ENCODE results near the gene PCAT7.
"Not testable (repeated sequence)": the region's sequence is repeated elsewhere in the genome, so short reads cannot be mapped to it uniquely, and the experiment has no call there.

Gene PCAT7

GRCh38 chr9:94586316-94586715 is 31.4 kb downstream of the PCAT7 start:
- Histone ChIP-seq H3K9ac (ENCODE audit: low read depth, low read length) (no peak overlapping the region), H3K4me1 (ENCODE audit: control insufficient read depth, insufficient read depth, low read length) (no peaks in the 10 kb centered on the region), H3K27ac (ENCODE audit: low read depth, low read length) (no peak overlapping the region), H3K9me3 (ENCODE audit: control insufficient read depth, insufficient read depth, low read length) (no peaks in the 10 kb centered on the region), H3K36me3 (ENCODE audit: control insufficient read depth, insufficient read depth, low read length) (no peaks in the 10 kb centered on the region), H3K27me3 (ENCODE audit: control insufficient read depth, insufficient read depth, low read length) (no peaks in the 10 kb centered on the region), H3K4me3 (ENCODE audit: low read depth, low read length) (no peak overlapping the region)

- Histone ChIP-seq H3K9me3 (ENCODE audit: control insufficient read depth, insufficient read depth, low read length) (no peaks in the 10 kb centered on the region), H3K27me3 (ENCODE audit: control insufficient read depth, insufficient read depth, low read length) (no peaks in the 10 kb centered on the region), H3K4me3 (ENCODE audit: low read depth, low read length) (no peak overlapping the region), H3K4me1 (ENCODE audit: control insufficient read depth, insufficient read depth, low read length) (no peaks in the 10 kb centered on the region), H3K27ac (ENCODE audit: low read depth, low read length) (no peak overlapping the region), H3K9ac (ENCODE audit: low read depth, low read length) (no peak overlapping the region), H3K36me3 (ENCODE audit: control insufficient read depth, insufficient read depth, low read length) (no peaks in the 10 kb centered on the region)
Observed at GRCh38 chr9:94586814-94587213, 31.9 kb downstream of the PCAT7 start.

DNA sequence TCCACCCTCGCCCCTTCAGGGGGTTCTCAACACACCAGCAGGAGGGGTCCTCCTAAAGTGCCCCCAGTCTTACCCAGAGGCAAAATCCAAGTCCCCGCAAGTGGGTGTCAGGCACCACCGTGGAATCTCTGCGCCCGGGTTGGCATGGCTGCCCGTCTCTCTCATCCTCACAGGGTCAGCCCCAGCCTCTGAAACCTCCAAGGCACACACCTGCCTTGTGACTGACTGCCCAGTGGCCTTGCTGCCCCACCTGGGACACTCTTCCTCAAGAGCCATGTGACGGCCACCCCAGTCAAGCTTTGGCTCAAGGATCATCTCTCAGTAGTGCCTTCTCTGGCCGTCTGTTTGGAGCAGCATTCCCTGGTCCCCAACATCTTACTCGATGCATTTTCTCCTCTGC is 33.8 kb downstream of the PCAT7 start:
- H3K9me3 ChIP-seq (ENCODE audit: control insufficient read depth, insufficient read depth, low read length) = no peaks in the 10 kb centered on the region
- H3K4me3 ChIP-seq (ENCODE audit: low read depth, low read length) = no peak overlapping the region
- H3K9ac ChIP-seq (ENCODE audit: low read depth, low read length) = no peak overlapping the region
- H3K36me3 ChIP-seq (ENCODE audit: control insufficient read depth, insufficient read depth, low read length) = no peaks in the 10 kb centered on the region
- no peaks in the 10 kb centered on the region for H3K4me1 ChIP-seq (ENCODE audit: control insufficient read depth, insufficient read depth, low read length)
- no peak overlapping the region for H3K27ac ChIP-seq (ENCODE audit: low read depth, low read length)
- H3K27me3 ChIP-seq (ENCODE audit: control insufficient read depth, insufficient read depth, low read length) = no peaks in the 10 kb centered on the region

- H3K27me3 ChIP-seq (ENCODE audit: control insufficient read depth, insufficient read depth, low read length); H3K27ac ChIP-seq (ENCODE audit: low read depth, low read length); H3K4me1 ChIP-seq (ENCODE audit: control insufficient read depth, insufficient read depth, low read length); H3K4me3 ChIP-seq (ENCODE audit: low read depth, low read length); H3K9ac ChIP-seq (ENCODE audit: low read depth, low read length); H3K36me3 ChIP-seq (ENCODE audit: control insufficient read depth, insufficient read depth, low read length); H3K9me3 ChIP-seq (ENCODE audit: control insufficient read depth, insufficient read depth, low read length): not testable (repeated sequence)
Observed at GRCh38 chr9:94591046-94591545, 36.2 kb downstream of the PCAT7 start.

DNA sequence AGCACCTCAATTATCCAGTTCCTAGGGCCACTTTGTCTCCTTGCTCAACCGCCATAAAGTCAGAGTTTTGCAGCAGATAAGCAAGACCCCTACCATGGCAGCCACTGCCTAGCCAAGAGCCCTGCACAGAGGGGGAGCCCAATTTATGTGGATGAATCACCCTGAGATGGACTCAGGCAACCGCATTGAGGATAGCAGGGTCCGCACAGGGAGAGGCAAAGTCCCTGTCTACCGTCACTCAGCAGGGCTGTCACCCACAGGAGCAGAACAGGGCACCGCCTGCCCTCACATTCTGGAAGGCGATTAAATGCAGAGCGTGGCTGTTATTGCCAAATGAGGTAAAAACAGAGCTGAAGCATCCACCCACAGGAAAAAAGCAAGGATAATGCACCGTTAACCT is 37.0 kb downstream of the PCAT7 start:
- H3K36me3 ChIP-seq (ENCODE audit: control insufficient read depth, insufficient read depth, low read length) = no peaks in the 10 kb centered on the region
- H3K4me1 ChIP-seq (ENCODE audit: control insufficient read depth, insufficient read depth, low read length) = no peaks in the 10 kb centered on the region

DNA sequence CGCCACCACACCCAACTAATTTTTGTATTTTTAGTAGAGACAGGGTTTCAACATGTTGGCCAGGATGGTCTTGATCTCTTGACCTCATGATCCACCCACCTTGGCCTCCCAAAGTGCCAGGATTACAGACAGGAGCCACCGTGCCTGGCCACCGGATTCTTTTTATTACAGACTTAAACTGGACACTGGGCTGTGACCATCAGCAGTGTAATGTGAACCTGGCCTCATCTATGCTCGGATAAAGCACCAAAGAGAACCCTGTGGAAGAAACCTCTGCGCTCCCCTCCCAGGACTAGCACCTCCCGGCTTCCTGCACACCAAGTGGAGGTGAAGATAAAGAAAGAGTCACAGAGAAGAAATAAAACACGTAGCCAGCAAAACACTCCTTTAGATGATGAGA is 37.8 kb downstream of the PCAT7 start:
- H3K4me3 ChIP-seq (ENCODE audit: low read depth, low read length); H3K4me1 ChIP-seq (ENCODE audit: control insufficient read depth, insufficient read depth, low read length); H3K36me3 ChIP-seq (ENCODE audit: control insufficient read depth, insufficient read depth, low read length); H3K27ac ChIP-seq (ENCODE audit: low read depth, low read length); H3K9ac ChIP-seq (ENCODE audit: low read depth, low read length); H3K9me3 ChIP-seq (ENCODE audit: control insufficient read depth, insufficient read depth, low read length); H3K27me3 ChIP-seq (ENCODE audit: control insufficient read depth, insufficient read depth, low read length): not testable (repeated sequence)

More for the DNA sequence above, 37.0 kb downstream of the PCAT7 start:
- Histone ChIP-seq H3K27ac (ENCODE audit: low read depth, low read length) (no peak overlapping the region), H3K27me3 (ENCODE audit: control insufficient read depth, insufficient read depth, low read length) (no peaks in the 10 kb centered on the region), H3K9ac (ENCODE audit: low read depth, low read length) (no peak overlapping the region), H3K4me3 (ENCODE audit: low read depth, low read length) (no peak overlapping the region), H3K9me3 (ENCODE audit: control insufficient read depth, insufficient read depth, low read length) (no peaks in the 10 kb centered on the region)

GRCh38 chr9:94593459-94594345 is 38.8 kb downstream of the PCAT7 start, which contains the start of gene FBP2:
TSS of gene FBP2 (minus strand) at chr9:94593824. CDS start at chr9:94593726, 98 bp downstream.
- H3K9me3 ChIP-seq (ENCODE audit: control insufficient read depth, insufficient read depth, low read length) = no peaks in the 10 kb centered on the region
- H3K4me3 ChIP-seq (ENCODE audit: low read depth, low read length) = no peak within 1 kb of the TSS
- no peak within 1 kb of the TSS for H3K9ac ChIP-seq (ENCODE audit: low read depth, low read length)
- no peak within 1 kb of the TSS for H3K27ac ChIP-seq (ENCODE audit: low read depth, low read length)
- H3K36me3 ChIP-seq (ENCODE audit: control insufficient read depth, insufficient read depth, low read length) = no peaks in the 10 kb centered on the region
- H3K27me3 ChIP-seq (ENCODE audit: control insufficient read depth, insufficient read depth, low read length) = no peaks in the 10 kb centered on the region
- no peaks in the 10 kb centered on the region for H3K4me1 ChIP-seq (ENCODE audit: control insufficient read depth, insufficient read depth, low read length)

DNA sequence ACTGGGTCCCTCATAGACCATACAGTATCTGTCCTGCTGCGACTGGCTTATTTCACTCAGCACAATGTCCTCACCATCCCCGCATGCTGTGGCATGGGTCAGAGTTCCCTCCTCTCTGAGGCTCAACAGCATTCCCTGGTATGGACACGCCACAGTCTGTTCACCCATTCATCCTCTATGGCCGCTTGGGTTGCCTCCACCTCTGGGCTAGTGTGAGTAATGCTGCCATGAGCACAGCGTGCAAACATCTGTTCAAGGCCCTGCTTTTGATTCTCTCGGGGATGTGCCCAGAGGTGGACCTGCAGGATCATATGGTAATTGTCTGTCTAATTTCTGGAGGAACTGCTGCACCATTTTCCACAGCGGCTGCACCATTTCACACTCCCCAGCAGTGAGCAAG is 44.2 kb downstream of the PCAT7 start:
- H3K36me3 ChIP-seq (ENCODE audit: control insufficient read depth, insufficient read depth, low read length) = no peaks in the 10 kb centered on the region
- no peaks in the 10 kb centered on the region for H3K9me3 ChIP-seq (ENCODE audit: control insufficient read depth, insufficient read depth, low read length)
- H3K9ac ChIP-seq (ENCODE audit: low read depth, low read length) = no peak overlapping the region
- no peak overlapping the region for H3K27ac ChIP-seq (ENCODE audit: low read depth, low read length)
- 0 out of 2 replicates have a peak, but pooled peaks cover 4% of the 10 kb centered on the region for H3K4me1 ChIP-seq (ENCODE audit: control insufficient read depth, insufficient read depth, low read length)
- no peak overlapping the region for H3K4me3 ChIP-seq (ENCODE audit: low read depth, low read length)
- no peaks in the 10 kb centered on the region for H3K27me3 ChIP-seq (ENCODE audit: control insufficient read depth, insufficient read depth, low read length)

GRCh38 chr9:94600258-94600657 is 45.4 kb downstream of the PCAT7 start:
- Histone ChIP-seq H3K9ac (ENCODE audit: low read depth, low read length) (no peak overlapping the region), H3K9me3 (ENCODE audit: control insufficient read depth, insufficient read depth, low read length) (no peaks in the 10 kb centered on the region), H3K27ac (ENCODE audit: low read depth, low read length) (no peak overlapping the region), H3K4me1 (ENCODE audit: control insufficient read depth, insufficient read depth, low read length) (0 out of 2 replicates have a peak, but pooled peaks cover 4% of the 10 kb centered on the region), H3K4me3 (ENCODE audit: low read depth, low read length) (no peak overlapping the region), H3K36me3 (ENCODE audit: control insufficient read depth, insufficient read depth, low read length) (no peaks in the 10 kb centered on the region), H3K27me3 (ENCODE audit: control insufficient read depth, insufficient read depth, low read length) (no peaks in the 10 kb centered on the region)

- Histone ChIP-seq H3K27ac (ENCODE audit: low read depth, low read length) (no peak overlapping the region), H3K9me3 (ENCODE audit: control insufficient read depth, insufficient read depth, low read length) (no peaks in the 10 kb centered on the region), H3K4me3 (ENCODE audit: low read depth, low read length) (no peak overlapping the region), H3K36me3 (ENCODE audit: control insufficient read depth, insufficient read depth, low read length) (no peaks in the 10 kb centered on the region), H3K9ac (ENCODE audit: low read depth, low read length) (no peak overlapping the region), H3K27me3 (ENCODE audit: control insufficient read depth, insufficient read depth, low read length) (no peaks in the 10 kb centered on the region), H3K4me1 (ENCODE audit: control insufficient read depth, insufficient read depth, low read length) (0 out of 2 replicates have a peak, but pooled peaks cover 4% of the 10 kb centered on the region)
Observed at GRCh38 chr9:94600715-94601114, 45.8 kb downstream of the PCAT7 start.

DNA sequence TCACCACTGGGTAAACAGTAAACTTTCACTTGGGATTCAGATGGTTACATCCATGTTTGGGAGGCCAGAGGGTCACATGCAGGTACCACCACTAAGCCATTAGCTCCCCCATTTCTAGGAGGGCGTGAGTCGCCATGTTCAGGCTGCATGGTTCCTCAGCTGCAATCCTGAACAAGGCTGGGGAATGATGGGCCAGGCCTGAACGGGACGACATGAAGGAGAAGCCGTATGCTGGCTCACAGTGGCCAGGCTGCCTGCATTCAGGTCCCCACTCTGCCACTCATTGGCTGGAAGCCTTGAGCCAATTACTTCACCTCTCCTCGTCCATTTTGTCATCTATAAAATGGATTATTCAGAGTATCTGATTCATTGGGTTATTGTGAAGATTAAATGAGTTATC is 47.8 kb downstream of the PCAT7 start:
- Histone ChIP-seq H3K9me3 (ENCODE audit: control insufficient read depth, insufficient read depth, low read length) (no peaks in the 10 kb centered on the region), H3K4me3 (ENCODE audit: low read depth, low read length) (no peak overlapping the region), H3K27me3 (ENCODE audit: control insufficient read depth, insufficient read depth, low read length) (no peaks in the 10 kb centered on the region), H3K9ac (ENCODE audit: low read depth, low read length) (no peak overlapping the region), H3K36me3 (ENCODE audit: control insufficient read depth, insufficient read depth, low read length) (no peaks in the 10 kb centered on the region), H3K27ac (ENCODE audit: low read depth, low read length) (no peak overlapping the region), H3K4me1 (ENCODE audit: control insufficient read depth, insufficient read depth, low read length) (peaks cover 4% of the 10 kb centered on the region; the same call in 1 of the 2 replicates)
